DND-41 (cell line): ENCODE data around the gene PCDHB10.

Experiments used
- ATAC-seq: fragments of 200-7000 bp; cut with Tn5 transposase; 3 replicates; pipeline ENCODE4 v1.9.1; 2021; ENCODE audit warnings: low read depth; ENCODE audit not compliant: insufficient read depth
- DNase-seq: peaks from one replicate; pipeline ENCODE4 v3.0.0-alpha.2; 2020
- H2AFZ ChIP-seq: 2 replicates; pipeline ENCODE4 v1.6.0; 2012; ENCODE audit warnings: low read depth, low read length
- H3K27ac ChIP-seq: 2 replicates; pipeline ENCODE4 v1.5.1; 2012; ENCODE audit warnings: low read length, inconsistent platforms
- H3K27me3 ChIP-seq: fragments of 200-600 bp; sonication (generic); 2 replicates; pipeline ENCODE4 v1.6.0; 2012; ENCODE audit warnings: low read length, mild to moderate bottlenecking, inconsistent platforms; ENCODE audit not compliant: insufficient read depth, poor library complexity
- H3K36me3 ChIP-seq: 2 replicates; pipeline ENCODE4 v1.5.1; 2012; ENCODE audit warnings: low read length, inconsistent platforms; ENCODE audit not compliant: insufficient read depth
- H3K4me1 ChIP-seq: 2 replicates; pipeline ENCODE4 v1.5.1; 2012; ENCODE audit warnings: mild to moderate bottlenecking, low read length; ENCODE audit not compliant: insufficient read depth
- H3K4me2 ChIP-seq: 2 replicates; pipeline ENCODE4 v1.6.0; 2012; ENCODE audit warnings: mild to moderate bottlenecking, moderate library complexity, low read length, inconsistent platforms; ENCODE audit not compliant: insufficient read depth
- H3K4me3 ChIP-seq, 2 experiments: fragments of 200-600 bp in 1 of 2; shearing (Covaris generic) in 1 of 2; 2 replicates each; pipeline ENCODE4 v1.5.1; 2012 to 2016; ENCODE audit warnings: inconsistent platforms in 2 of 2, low read length in 2 of 2, mild to moderate bottlenecking in 2 of 2, low read depth in 1 of 2, moderate library complexity in 1 of 2
- H3K79me2 ChIP-seq: 2 replicates; pipeline ENCODE4 v1.6.0; 2012; ENCODE audit warnings: low read length, inconsistent platforms; ENCODE audit not compliant: insufficient read depth
- H3K9ac ChIP-seq: 2 replicates; pipeline ENCODE4 v1.6.0; 2012; ENCODE audit warnings: low read depth, mild to moderate bottlenecking, inconsistent platforms, low read length, moderate library complexity
- H3K9me3 ChIP-seq: 2 replicates; pipeline ENCODE4 v1.5.1; 2012; ENCODE audit warnings: low read length, moderate library complexity, mild to moderate bottlenecking, inconsistent platforms; ENCODE audit not compliant: insufficient read depth, severe bottlenecking
- H4K20me1 ChIP-seq: 2 replicates; pipeline ENCODE4 v1.6.0; 2012; ENCODE audit warnings: low read length; ENCODE audit not compliant: insufficient read depth
- EZH2 ChIP-seq: IDR thresholded peaks from 3 replicates; pipeline ENCODE4 v1.6.1; 2012; ENCODE audit warnings: borderline replicate concordance, low read depth, mild to moderate bottlenecking, moderate library complexity, low read length, inconsistent platforms; ENCODE audit not compliant: severe bottlenecking
- TF ChIP-seq, protein P1 (sequence below): IDR thresholded peaks from 2 replicates; pipeline ENCODE4 v1.5.1; 2012; ENCODE audit warnings: borderline replicate concordance, low read length, moderate library complexity, mild to moderate bottlenecking; ENCODE audit not compliant: poor library complexity, severe bottlenecking; ENCODE audit errors: extremely low read depth

Gene PCDHB10

DNA sequence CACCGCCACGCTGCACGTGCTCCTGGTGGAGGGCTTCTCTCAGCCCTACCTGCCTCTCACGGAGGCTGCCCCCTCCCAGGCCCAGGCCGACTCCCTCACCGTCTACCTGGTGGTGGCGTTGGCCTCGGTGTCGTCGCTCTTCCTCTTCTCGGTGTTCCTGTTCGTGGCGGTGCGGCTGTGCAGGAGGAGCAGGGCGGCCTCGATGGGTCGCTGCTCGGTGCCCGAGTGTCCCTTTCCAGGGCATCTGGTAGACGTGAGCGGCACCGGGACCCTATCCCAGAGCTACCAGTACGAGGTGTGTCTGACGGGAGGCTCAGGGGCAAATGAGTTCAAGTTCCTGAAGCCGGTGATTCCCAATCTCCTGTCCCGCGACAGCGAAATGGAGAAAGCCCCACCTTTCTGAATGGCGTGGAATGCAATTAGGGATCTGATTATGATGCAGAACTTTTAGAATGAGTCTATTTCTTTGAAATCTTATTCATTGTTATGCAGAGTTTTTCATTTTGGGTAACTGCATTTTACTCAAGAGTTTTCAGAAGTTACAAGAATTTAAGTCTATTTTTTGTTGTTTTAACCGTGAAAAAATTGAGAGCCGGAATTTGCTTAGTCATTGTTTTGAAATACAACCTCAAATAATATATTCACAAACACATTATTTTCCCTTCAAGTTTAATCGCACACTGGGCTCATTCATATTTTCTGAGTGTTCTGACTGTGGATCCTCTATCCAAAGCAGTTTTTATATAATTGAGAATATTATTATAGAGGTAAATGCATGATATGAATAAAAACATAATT is 44.6 kb downstream of the PCDHB10 start:
- no peak overlapping the region for H2AFZ ChIP-seq
- no peak for ATAC-seq
- no peaks in the 10 kb centered on the region for H3K79me2 ChIP-seq
- no peaks in the 10 kb centered on the region for H3K36me3 ChIP-seq
- no peak overlapping the region for H3K4me3 ChIP-seq
- no peak overlapping the region for H3K4me2 ChIP-seq
- H3K9me3 ChIP-seq = peaks cover 2% of the 10 kb centered on the region
- DNase-seq = no peak
- no peaks in the 10 kb centered on the region for H4K20me1 ChIP-seq
- no peak overlapping the region for H3K9ac ChIP-seq
- H3K4me1 ChIP-seq = no peaks in the 10 kb centered on the region
- H3K27ac ChIP-seq = no peak overlapping the region
- H3K27me3 ChIP-seq = no peaks in the 10 kb centered on the region
- TF ChIP-seq, protein P1, sequence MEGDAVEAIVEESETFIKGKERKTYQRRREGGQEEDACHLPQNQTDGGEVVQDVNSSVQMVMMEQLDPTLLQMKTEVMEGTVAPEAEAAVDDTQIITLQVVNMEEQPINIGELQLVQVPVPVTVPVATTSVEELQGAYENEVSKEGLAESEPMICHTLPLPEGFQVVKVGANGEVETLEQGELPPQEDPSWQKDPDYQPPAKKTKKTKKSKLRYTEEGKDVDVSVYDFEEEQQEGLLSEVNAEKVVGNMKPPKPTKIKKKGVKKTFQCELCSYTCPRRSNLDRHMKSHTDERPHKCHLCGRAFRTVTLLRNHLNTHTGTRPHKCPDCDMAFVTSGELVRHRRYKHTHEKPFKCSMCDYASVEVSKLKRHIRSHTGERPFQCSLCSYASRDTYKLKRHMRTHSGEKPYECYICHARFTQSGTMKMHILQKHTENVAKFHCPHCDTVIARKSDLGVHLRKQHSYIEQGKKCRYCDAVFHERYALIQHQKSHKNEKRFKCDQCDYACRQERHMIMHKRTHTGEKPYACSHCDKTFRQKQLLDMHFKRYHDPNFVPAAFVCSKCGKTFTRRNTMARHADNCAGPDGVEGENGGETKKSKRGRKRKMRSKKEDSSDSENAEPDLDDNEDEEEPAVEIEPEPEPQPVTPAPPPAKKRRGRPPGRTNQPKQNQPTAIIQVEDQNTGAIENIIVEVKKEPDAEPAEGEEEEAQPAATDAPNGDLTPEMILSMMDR = no peak
- TF ChIP-seq EZH2 = no peak

DNA sequence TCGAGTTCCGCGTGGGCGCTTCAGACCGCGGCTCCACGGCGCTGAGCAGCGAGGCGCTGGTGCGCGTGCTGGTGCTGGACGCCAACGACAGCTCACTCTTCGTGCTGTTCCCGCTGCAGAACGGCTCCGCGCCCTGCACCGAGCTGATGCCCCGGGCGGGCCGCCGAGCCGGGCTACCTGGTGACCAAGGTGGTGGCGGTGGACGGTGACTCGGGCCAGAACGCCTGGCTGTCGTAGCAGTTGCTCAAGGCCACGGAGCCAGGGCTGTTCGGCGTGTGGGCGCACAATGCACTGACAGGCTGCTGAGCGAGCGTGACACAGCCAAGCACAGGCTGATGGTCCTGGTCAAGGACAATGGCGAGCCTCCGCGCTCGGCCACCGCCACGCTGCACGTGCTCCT is 49.3 kb downstream of the PCDHB10 start:
- no peaks in the 10 kb centered on the region for H3K36me3 ChIP-seq
- no peak overlapping the region for H3K4me3 ChIP-seq
- no peaks in the 10 kb centered on the region for H3K27me3 ChIP-seq
- H3K4me1 ChIP-seq = no peaks in the 10 kb centered on the region
- H4K20me1 ChIP-seq = no peaks in the 10 kb centered on the region
- ATAC-seq (no peak), DNase-seq (no peak)
- H3K27ac ChIP-seq = no peak overlapping the region
- no peak overlapping the region for H3K4me2 ChIP-seq
- TF ChIP-seq, protein P1 = no peak
- no peak for TF ChIP-seq EZH2
- no peaks in the 10 kb centered on the region for H3K79me2 ChIP-seq
- H2AFZ ChIP-seq = no peak overlapping the region
- H3K9ac ChIP-seq = no peak overlapping the region
- peaks cover 5% of the 10 kb centered on the region for H3K9me3 ChIP-seq
